Choroid plexus epithelial cell (primary cell): Measurements from ENCODE around the gene AGPAT4.
"Not testable (repeated sequence)": the region's sequence is repeated elsewhere in the genome, so short reads cannot be mapped to it uniquely, and the experiment has no call there.

Experiments used
- DNase-seq: peaks from one replicate; pipeline ENCODE4 v3.0.0-alpha.2; 2010; ENCODE audit warnings: low read depth
- H3K4me3 ChIP-seq: 2 replicates; pipeline ENCODE4 v1.5.1; 2011; ENCODE audit warnings: low read depth, mild to moderate bottlenecking, control low read depth, low read length, moderate library complexity
- TF ChIP-seq, protein P1 (sequence below): conservative IDR thresholded peaks from 2 replicates; pipeline ENCODE4 v1.5.1; 2011; ENCODE audit warnings: low read depth, mild to moderate bottlenecking, control low read depth, inconsistent platforms, low read length, moderate library complexity

AGPAT4 gene

DNA sequence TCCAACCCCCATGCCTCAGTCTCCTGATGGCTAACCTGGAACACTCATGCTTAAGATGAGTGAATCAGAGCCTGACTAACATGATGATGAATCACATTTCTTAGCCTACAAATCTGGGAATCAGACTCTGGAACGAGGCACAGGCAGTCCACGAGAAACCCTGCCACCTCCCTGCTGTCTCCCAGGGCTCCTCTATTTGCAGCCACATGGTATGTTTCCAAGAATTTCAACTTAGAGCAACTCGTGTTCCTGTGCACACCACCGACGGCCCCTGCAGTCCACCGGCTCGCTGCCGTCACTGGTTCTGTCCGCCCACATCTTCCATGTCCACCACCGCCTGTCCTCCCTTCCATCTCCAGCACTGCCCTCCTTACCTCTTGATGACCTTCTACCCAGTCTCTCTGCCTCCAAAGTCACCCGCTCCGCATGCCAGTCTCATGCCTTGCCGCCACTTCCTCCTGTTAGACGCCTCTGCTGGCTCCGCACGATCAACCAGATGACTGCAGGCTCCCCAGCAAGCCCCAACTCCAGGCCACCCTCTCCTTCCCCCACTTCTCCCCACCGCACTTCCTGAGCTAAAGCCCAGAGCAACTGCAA, 87.6 kb downstream of the AGPAT4 start:
- DNase-seq: peak; percentile 78
- TF ChIP-seq, protein P1, sequence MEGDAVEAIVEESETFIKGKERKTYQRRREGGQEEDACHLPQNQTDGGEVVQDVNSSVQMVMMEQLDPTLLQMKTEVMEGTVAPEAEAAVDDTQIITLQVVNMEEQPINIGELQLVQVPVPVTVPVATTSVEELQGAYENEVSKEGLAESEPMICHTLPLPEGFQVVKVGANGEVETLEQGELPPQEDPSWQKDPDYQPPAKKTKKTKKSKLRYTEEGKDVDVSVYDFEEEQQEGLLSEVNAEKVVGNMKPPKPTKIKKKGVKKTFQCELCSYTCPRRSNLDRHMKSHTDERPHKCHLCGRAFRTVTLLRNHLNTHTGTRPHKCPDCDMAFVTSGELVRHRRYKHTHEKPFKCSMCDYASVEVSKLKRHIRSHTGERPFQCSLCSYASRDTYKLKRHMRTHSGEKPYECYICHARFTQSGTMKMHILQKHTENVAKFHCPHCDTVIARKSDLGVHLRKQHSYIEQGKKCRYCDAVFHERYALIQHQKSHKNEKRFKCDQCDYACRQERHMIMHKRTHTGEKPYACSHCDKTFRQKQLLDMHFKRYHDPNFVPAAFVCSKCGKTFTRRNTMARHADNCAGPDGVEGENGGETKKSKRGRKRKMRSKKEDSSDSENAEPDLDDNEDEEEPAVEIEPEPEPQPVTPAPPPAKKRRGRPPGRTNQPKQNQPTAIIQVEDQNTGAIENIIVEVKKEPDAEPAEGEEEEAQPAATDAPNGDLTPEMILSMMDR: no peak
- H3K4me3 ChIP-seq: no peak overlapping the region

GRCh38 chr6:161181121-161181520, 92.7 kb downstream of the AGPAT4 start:
- H3K4me3 ChIP-seq: no peak overlapping the region
- TF ChIP-seq, protein P1: no peak
- DNase-seq: no peak

- not testable (repeated sequence) for DNase-seq, H3K4me3 ChIP-seq
Measured at GRCh38 chr6:161178155-161178554, 95.7 kb downstream of the AGPAT4 start.

DNA sequence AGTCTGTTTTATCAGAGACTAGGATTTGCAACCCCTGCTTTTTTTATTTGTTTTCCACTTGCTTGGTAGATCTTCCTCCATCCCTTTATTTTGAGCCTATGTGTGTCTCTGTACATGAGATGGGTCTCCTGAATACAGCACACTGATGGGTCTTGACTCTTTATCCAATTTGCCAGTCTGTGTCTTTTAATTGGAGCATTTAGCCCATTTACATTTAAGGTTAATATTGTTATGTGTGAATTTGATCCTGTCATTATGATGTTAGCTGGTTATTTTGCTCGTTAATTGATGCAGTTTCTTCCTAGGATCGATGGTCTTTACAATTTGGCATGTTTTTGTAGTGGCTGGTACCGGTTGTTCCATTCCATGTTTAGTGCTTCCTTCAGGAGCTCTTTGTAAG, 97.4 kb downstream of the AGPAT4 start:
- not testable (repeated sequence) for H3K4me3 ChIP-seq, DNase-seq

DNA sequence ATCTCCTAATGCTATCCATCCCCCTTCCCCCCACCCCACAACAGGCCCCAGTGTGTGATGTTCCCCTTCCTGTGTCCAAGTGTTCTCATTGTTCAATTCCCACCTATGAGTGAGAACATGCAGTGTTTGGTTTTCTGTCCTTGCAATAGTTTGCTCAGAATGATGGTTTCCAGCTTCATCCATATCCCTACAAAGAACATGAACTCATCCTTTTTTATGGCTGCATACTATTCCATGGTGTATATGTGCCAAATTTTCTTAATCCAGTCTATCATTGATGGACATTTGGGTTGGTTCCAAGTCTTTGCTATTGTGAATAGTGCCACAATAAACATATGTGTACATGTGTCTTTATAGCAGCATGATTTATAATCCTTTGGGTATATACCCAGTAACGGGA, 101.1 kb downstream of the AGPAT4 start:
- not testable (repeated sequence) for DNase-seq, H3K4me3 ChIP-seq

GRCh38 chr6:161171207-161171606, 102.7 kb downstream of the AGPAT4 start:
- DNase-seq: no peak
- TF ChIP-seq, protein P1: no peak
- H3K4me3 ChIP-seq: no peak overlapping the region

GRCh38 chr6:161169696-161170095, 104.2 kb downstream of the AGPAT4 start:
- H3K4me3 ChIP-seq: no peak overlapping the region
- TF ChIP-seq, protein P1: peak; percentile 8
- DNase-seq: peak; percentile 94

DNA sequence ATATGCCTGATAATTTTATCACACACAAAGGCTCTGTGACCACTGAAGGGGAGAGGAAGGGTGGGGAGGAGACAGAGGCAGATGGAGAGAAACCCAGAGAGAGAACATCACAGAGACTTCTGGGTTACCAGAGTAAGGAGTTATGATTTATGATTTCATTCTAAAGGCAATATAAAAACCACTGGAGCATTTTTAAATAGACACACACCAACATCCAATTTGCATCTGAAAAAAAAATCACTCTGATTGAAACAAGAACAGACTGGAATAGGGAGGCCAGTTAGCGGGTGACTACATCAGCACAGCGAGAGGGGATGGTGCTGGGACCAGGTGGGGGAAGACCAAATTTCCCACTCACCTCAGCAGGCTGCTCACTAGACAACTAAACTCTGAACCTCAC, 104.8 kb downstream of the AGPAT4 start:
- TF ChIP-seq, protein P1: no peak
- H3K4me3 ChIP-seq: no peak overlapping the region
- peak; percentile 22 for DNase-seq
